Memory B cell (primary cell): Measurements from ENCODE around the gene ATG7.

Experiments
- ATAC-seq: fragments of 150-1000 bp; cut with Tn5 transposase; 2 replicates; pipeline ENCODE4 v1.10.0; 2021; ENCODE audit warnings: low read depth, mild to moderate bottlenecking, moderate library complexity
- DNase-seq, 2 donors: peaks; one replicate each; pipeline ENCODE4 v3.0.0; 2022; ENCODE audit warnings: low spot score in 2 of 2
- H3K27ac Mint-ChIP-seq: one replicate; pipeline ENCODE4 v1.8.0; 2022; ENCODE audit warnings: mild to moderate bottlenecking, moderate library complexity, mixed read lengths
- H3K27me3 Mint-ChIP-seq: one replicate; pipeline ENCODE4 v1.8.0; 2022; ENCODE audit warnings: mixed read lengths
- H3K36me3 Mint-ChIP-seq: one replicate; pipeline ENCODE4 v1.8.0; 2022; ENCODE audit warnings: mild to moderate bottlenecking, mixed read lengths
- H3K4me1 Mint-ChIP-seq: one replicate; pipeline ENCODE4 v1.8.0; 2022; ENCODE audit warnings: mixed read lengths
- H3K4me3 Mint-ChIP-seq: one replicate; pipeline ENCODE4 v1.8.0; 2022; ENCODE audit warnings: mild to moderate bottlenecking, moderate library complexity, mixed read lengths
- H3K9me3 Mint-ChIP-seq: one replicate; pipeline ENCODE4 v1.8.0; 2022; ENCODE audit warnings: mixed read lengths

ATG7 gene

DNA sequence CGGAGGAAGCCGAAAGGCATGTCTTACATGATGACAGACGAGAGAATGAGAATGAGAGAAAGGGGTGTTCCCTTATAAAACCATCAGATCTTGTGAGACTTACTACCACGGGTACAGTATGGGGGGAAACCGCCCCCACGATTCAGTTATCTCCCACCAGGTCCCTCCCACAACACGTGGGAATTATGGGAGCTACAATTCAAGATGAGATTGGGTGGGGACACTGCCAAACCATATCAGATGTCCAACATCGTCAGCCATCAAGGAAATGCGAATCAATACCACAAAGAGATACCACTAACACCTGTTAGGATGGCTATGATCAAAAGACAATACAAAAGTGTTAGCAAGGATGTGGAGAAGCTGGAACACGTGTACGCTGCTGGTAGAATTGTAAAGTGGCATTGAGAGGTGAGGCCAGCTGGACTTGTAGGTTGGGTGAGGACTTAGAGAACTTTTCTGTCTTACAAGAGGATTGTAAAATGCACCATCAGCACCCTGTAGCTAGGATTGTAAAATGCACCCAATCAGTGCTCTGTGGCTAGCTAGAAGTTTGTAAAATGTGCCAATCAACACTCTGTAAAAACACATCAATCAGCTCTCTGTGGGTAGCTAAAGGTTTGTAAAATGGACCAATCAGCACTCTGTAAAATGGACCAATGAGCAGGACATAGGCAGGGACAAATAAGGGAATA, 334.0 kb downstream of the ATG7 start:
- Mint-ChIP-seq H3K27me3 (no peaks in the 10 kb centered on the region), H3K4me1 (peaks cover 38% of the 10 kb centered on the region), H3K36me3 (peaks cover 8% of the 10 kb centered on the region), H3K27ac (peak overlapping the region; percentile 46), H3K4me3 (no peak overlapping the region), H3K9me3 (no peaks in the 10 kb centered on the region)
- DNase-seq (no peak), ATAC-seq (no peak)

DNA sequence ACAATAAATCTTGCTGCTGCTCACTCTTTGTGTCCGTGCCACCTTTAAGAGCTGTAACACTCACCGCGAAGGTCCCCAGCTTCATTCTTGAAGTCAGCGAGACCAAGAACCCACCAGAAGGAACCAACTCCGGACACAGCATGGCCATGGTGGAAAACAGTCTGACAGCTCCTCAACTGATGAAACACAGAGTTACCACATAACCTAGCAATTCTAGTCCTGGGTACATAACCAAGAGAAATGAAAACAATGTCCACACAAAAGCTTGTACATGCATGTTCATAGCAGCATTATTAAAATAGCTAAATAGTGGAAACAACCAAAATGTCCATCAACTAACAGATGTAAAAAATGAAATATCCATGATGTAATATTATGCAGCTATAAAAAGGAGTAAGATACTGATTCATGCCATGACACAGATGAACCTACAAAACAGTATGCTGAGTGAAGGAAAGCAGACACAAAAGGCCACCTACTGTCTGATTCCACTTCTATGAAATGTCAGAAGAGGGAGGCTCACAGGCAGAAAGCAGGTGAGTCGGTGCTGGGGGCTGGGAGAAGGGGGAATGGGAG, 334.8 kb downstream of the ATG7 start:
- H3K36me3 Mint-ChIP-seq = peaks cover 8% of the 10 kb centered on the region
- H3K4me1 Mint-ChIP-seq = peaks cover 32% of the 10 kb centered on the region
- H3K27ac Mint-ChIP-seq = peak overlapping the region; percentile 46
- H3K27me3 Mint-ChIP-seq = no peaks in the 10 kb centered on the region
- ATAC-seq (no peak), DNase-seq (no peak)
- no peaks in the 10 kb centered on the region for H3K9me3 Mint-ChIP-seq
- no peak overlapping the region for H3K4me3 Mint-ChIP-seq
